SK-N-SH (cell line): Measurements from ENCODE around the gene PRDX6. TPM values are rescaled to one million over a fixed set of nuclear protein-coding genes. Genes with fewer than 3 reads are reported as not detected.

ENCODE experiments used
- CTCF ChIA-PET: fragments of 300-600, 350-600 bp; formaldehyde crosslinking; extraction: SDS; loops from one replicate; lab custom pipeline; 2021; lab: Yijun Ruan, JAX
- POLR2A ChIA-PET: fragments of 350-600 bp; sonication (Branson Sonifier 250); formaldehyde crosslinking; extraction: SDS; loops from one replicate; lab custom pipeline; 2020; ENCODE audit warnings: antibody characterized with exemption, inconsistent platforms; lab: Yijun Ruan, JAX
- DNase-seq: peaks from one replicate; pipeline ENCODE4 v3.0.0; 2012
- H2AFZ ChIP-seq: fragments of 200-600 bp; sonication (generic); 2 replicates; pipeline ENCODE4 v1.8.1; 2016; ENCODE audit warnings: antibody characterized with exemption, mild to moderate bottlenecking, low read depth
- H3F3A ChIP-seq: fragments of 200-600 bp; sonication (generic); replicated peaks from 2 replicates; pipeline ENCODE3; 2016; ENCODE audit warnings: antibody characterized with exemption, mild to moderate bottlenecking; ENCODE audit not compliant: insufficient read depth
- H3K27ac ChIP-seq, 2 experiments: fragments of 200-500 bp in 1 of 2; fragments of 200-600 bp in 1 of 2; sonication (Bioruptor generic) in 1 of 2; sonication (generic), shearing (Covaris generic) in 1 of 2; 2 replicates each; pipeline versions ENCODE4 v1.5.1 to v1.6.1; 2014 to 2016; ENCODE audit warnings: low read depth in 2 of 2, inconsistent platforms in 1 of 2, low read length in 1 of 2, mild to moderate bottlenecking in 1 of 2, mixed read lengths in 1 of 2
- H3K27me3 ChIP-seq: fragments of 200-600 bp; sonication (generic), shearing (Covaris generic); 2 replicates; pipeline ENCODE4 v1.6.1; 2016; ENCODE audit warnings: mixed run types; ENCODE audit not compliant: insufficient read depth
- H3K36me3 ChIP-seq, 2 experiments: fragments of 200-500 bp in 1 of 2; fragments of 200-600 bp in 1 of 2; sonication (Bioruptor generic) in 1 of 2; sonication (generic) in 1 of 2; replicated peaks in 1 of 2; 2 replicates each; pipeline versions ENCODE3 to v1.5.1; 2014 to 2016; ENCODE audit warnings: low read length in 1 of 2, mild to moderate bottlenecking in 1 of 2; ENCODE audit not compliant: insufficient read depth in 2 of 2, control insufficient read depth in 1 of 2
- H3K4me1 ChIP-seq, 2 experiments: fragments of 200-500 bp in 1 of 2; fragments of 200-600 bp in 1 of 2; sonication (Bioruptor generic) in 1 of 2; sonication (generic), shearing (Covaris generic) in 1 of 2; 2 replicates each; pipeline versions ENCODE4 v1.5.1 to v1.6.1; 2014 to 2016; ENCODE audit warnings: low read depth in 1 of 2, low read length in 1 of 2, mixed run types in 1 of 2; ENCODE audit not compliant: insufficient read depth in 2 of 2, control insufficient read depth in 1 of 2
- H3K4me2 ChIP-seq: fragments of 200-600 bp; sonication (generic), shearing (Covaris generic); 2 replicates; pipeline ENCODE4 v1.6.1; 2017; ENCODE audit warnings: mixed run types
- H3K4me3 ChIP-seq, 2 experiments: fragments of 200-500 bp in 1 of 2; fragments of 200-600 bp in 1 of 2; sonication (Bioruptor generic) in 1 of 2; sonication (generic), shearing (Covaris generic) in 1 of 2; 2 replicates each; pipeline versions ENCODE4 v1.5.1 to v1.8.1; 2014 to 2016; ENCODE audit warnings: low read depth in 2 of 2, inconsistent platforms in 1 of 2, low read length in 1 of 2, mild to moderate bottlenecking in 1 of 2, mixed read lengths in 1 of 2, moderate library complexity in 1 of 2
- H3K79me2 ChIP-seq: fragments of 200-600 bp; sonication (generic); 2 replicates; pipeline ENCODE4 v1.8.1; 2017; ENCODE audit warnings: mild to moderate bottlenecking; ENCODE audit not compliant: insufficient read depth
- H3K9ac ChIP-seq: fragments of 200-600 bp; sonication (generic); 2 replicates; pipeline ENCODE4 v1.6.1; 2017; ENCODE audit warnings: mixed run types
- H3K9me2 ChIP-seq: fragments of 200-600 bp; sonication (generic); 2 replicates; pipeline ENCODE4 v1.6.1; 2017; ENCODE audit warnings: mixed run types
- H3K9me3 ChIP-seq: fragments of 200-600 bp; sonication (generic); 2 replicates; pipeline ENCODE4 v1.6.1; 2017; ENCODE audit warnings: mixed run types, mild to moderate bottlenecking, moderate library complexity
- H4K20me1 ChIP-seq: fragments of 200-600 bp; sonication (generic); 2 replicates; pipeline ENCODE4 v1.6.1; 2017; ENCODE audit warnings: mild to moderate bottlenecking, mixed run types; ENCODE audit not compliant: insufficient read depth
- CHD2 ChIP-seq: fragments of 150-350 bp; IDR thresholded peaks from 2 replicates; pipeline ENCODE4 v1.6.1; 2018; ENCODE audit warnings: low read length; ENCODE audit not compliant: partially characterized antibody
- CTCF ChIP-seq: fragments of 200-600 bp; sonication (generic); IDR thresholded peaks from 2 replicates; pipeline ENCODE4 v1.6.1; 2017; ENCODE audit warnings: antibody characterized with exemption, mild to moderate bottlenecking, moderate library complexity
- FOSL2 ChIP-seq: IDR thresholded peaks from 2 replicates; pipeline ENCODE4 v1.4.0; 2012; ENCODE audit warnings: low read depth, mild to moderate bottlenecking, moderate library complexity, borderline replicate concordance
- NRF1 ChIP-seq: IDR thresholded peaks from 2 replicates; pipeline ENCODE4 v1.6.1; 2012; ENCODE audit warnings: low read depth, mild to moderate bottlenecking, low read length
- RAD21 ChIP-seq: IDR thresholded peaks from 2 replicates; pipeline ENCODE4 v1.6.1; 2012; ENCODE audit warnings: mild to moderate bottlenecking, low read length
- RCOR1 ChIP-seq: fragments of 150-350 bp; IDR thresholded peaks from 2 replicates; pipeline ENCODE4 v1.6.1; 2017; ENCODE audit warnings: antibody characterized with exemption, low read length
- RFX5 ChIP-seq: IDR thresholded peaks from 2 replicates; pipeline ENCODE4 v1.6.1; 2012; ENCODE audit warnings: mild to moderate bottlenecking, improper control_type of control experiment, low read length
- RXRA ChIP-seq: IDR thresholded peaks from 2 replicates; pipeline ENCODE4 v1.4.0; 2012; ENCODE audit warnings: low read depth, mild to moderate bottlenecking, borderline replicate concordance
- SMC3 ChIP-seq: IDR thresholded peaks from 2 replicates; pipeline ENCODE4 v1.6.1; 2012; ENCODE audit warnings: low read depth, low read length, improper control_type of control experiment
- TAF1 ChIP-seq: IDR thresholded peaks from 2 replicates; pipeline ENCODE4 v1.6.1; 2012; ENCODE audit warnings: low read depth, mild to moderate bottlenecking, low read length, moderate library complexity, borderline replicate concordance
- TEAD4 ChIP-seq: IDR thresholded peaks from 2 replicates; pipeline ENCODE4 v1.4.0; 2012; ENCODE audit warnings: mild to moderate bottlenecking, borderline replicate concordance; ENCODE audit not compliant: insufficient read depth
- USF1 ChIP-seq: IDR thresholded peaks from 2 replicates; pipeline ENCODE4 v1.4.0; 2012; ENCODE audit warnings: low read depth, borderline replicate concordance
- YY1 ChIP-seq: IDR thresholded peaks from 2 replicates; pipeline ENCODE4 v1.4.0; 2012; ENCODE audit warnings: low read depth, mild to moderate bottlenecking
- WGBS: methylation state at CpG from one replicate; pipeline ENCODE4 v1.1.6; 2017; ENCODE audit warnings: low lambda C conversion rate; 5-methylcytosine and 5-hydroxymethylcytosine counted together
- polyA plus RNA-seq, 3 experiments: library from polyadenylated mRNA; depleted of rRNA; stranded (reverse); fragments of >200 nt; gene quantifications; 2 replicates each; pipeline ENCODE4 v1.2.3, GENCODE V29; 2012
- TF ChIP-seq, protein P1 (sequence below): IDR thresholded peaks from 2 replicates; pipeline ENCODE4 v1.6.1; 2012; ENCODE audit warnings: mild to moderate bottlenecking, low read depth, low read length, moderate library complexity

PRDX6 gene
- polyA plus RNA-seq, 1 of the 3 experiments (the other 2 are of a cell fraction): 224 TPM

- Histone ChIP-seq H3F3A (peaks cover 3% of the 10 kb centered on the region), H3K4me3 (no peak overlapping the region), H3K36me3 (peaks cover 0 to 22% of the 10 kb centered on the region in 2 experiments), H3K9ac (0 out of 2 replicates have a peak overlapping the region, but pooled peaks have one; percentile 0), H3K27me3 (no peaks in the 10 kb centered on the region), H3K4me2 (no peak overlapping the region), H3K79me2 (no peaks in the 10 kb centered on the region), H3K27ac (peak overlapping the region; percentile 48 to 72; a peak in 3 of 4 replicates), H3K9me3 (no peaks in the 10 kb centered on the region), H3K9me2 (no peaks in the 10 kb centered on the region), H4K20me1 (no peaks in the 10 kb centered on the region), H2AFZ (peak overlapping the region; percentile 59; the same call in 1 of the 2 replicates), H3K4me1 (no peaks in the 10 kb centered on the region)
- TF ChIP-seq NRF1 (no peak), RAD21 (no peak), YY1 (peak; percentile 44; the same call in 1 of the 2 replicates), TEAD4 (no peak), TAF1 (peak; percentile 32; the same call in 1 of the 2 replicates), FOSL2 (peak; percentile 17; the same call in 1 of the 2 replicates)
- ChIA-PET CTCF (interaction anchor here (1.2 kb wide), 1 partner anchor 34 kb away, joined by 4 read pairs; no protein-coding TSS in a partner anchor), POLR2A (no interaction called here)
- no peak for DNase-seq
Observed at GRCh38 chr1:173453982-173454381, 23.2 kb upstream of the PRDX6 start.

DNA sequence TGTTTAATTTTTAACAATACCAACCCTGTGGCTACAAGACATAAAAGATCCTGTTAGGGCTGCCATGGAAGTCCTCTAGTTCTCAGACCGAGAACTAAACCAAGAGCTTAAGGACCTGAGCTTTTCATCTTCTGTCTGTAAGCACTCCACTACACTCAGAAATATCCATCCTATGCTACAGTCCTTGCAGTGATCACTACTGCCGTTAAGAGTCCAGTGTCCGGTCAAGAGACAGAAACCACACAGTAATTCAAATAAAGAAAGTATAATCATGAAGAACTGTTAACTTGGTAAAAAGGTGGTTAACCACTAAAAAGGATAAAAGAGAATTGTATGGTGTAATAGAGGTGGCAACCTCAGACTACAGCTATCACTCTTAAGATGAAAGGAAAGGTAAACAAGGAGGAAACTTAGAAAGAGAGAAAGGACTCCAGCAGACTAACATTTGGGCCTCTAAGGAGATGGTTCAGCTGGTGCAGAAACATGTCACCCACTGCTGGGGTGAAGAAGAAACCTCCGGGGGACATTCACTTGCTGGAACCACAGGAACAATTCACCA, 22.1 kb upstream of the PRDX6 start:
- Histone ChIP-seq H3K27ac (no peak overlapping the region), H3K9me2 (no peaks in the 10 kb centered on the region), H3K4me2 (no peak overlapping the region), H3K36me3 (peaks cover 2 to 21% of the 10 kb centered on the region in 2 experiments), H3K27me3 (no peaks in the 10 kb centered on the region), H3K9me3 (no peaks in the 10 kb centered on the region), H3K4me3 (no peak overlapping the region), H3F3A (peaks cover 3% of the 10 kb centered on the region), H3K9ac (no peak overlapping the region), H4K20me1 (no peaks in the 10 kb centered on the region), H3K4me1 (no peaks in the 10 kb centered on the region), H3K79me2 (no peaks in the 10 kb centered on the region), H2AFZ (no peak overlapping the region)
- POLR2A ChIA-PET: no interaction called here
- CTCF ChIA-PET: interaction anchor here (0.6 kb wide), 1 partner anchor 93 kb away, joined by 3 read pairs; no protein-coding TSS in a partner anchor
- WGBS: 95% methylated on average over 4 of the region's 4 CpGs
- DNase-seq: no peak
- no peak for TF ChIP-seq RCOR1

DNA sequence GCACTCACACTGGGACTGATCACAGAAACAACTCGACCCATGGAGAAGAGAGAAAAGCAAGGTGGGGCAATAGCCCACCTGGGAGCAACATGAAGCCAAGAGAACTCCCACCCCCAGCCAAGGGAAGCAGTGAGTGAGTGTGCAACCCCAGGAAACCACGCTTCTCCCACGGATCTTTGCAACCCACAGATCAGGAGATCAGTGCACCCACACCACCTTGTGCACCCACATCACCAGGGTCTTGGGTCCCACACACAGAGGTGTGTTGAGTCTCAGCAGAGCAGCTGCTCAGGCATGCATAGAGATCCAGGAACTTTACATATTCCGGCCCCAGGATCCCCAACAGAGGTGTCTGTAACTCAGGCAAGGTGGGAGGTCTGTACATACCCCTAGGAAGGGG, 17.2 kb upstream of the PRDX6 start:
- CTCF ChIA-PET: interaction anchor here (3.1 kb wide), 1 partner anchor 29 kb away, joined by 10 read pairs; no protein-coding TSS in a partner anchor
- Histone ChIP-seq H3K4me3 (no peak overlapping the region), H3K9me3 (no peaks in the 10 kb centered on the region; the same call in 1 of the 2 replicates), H3K27ac (no peak overlapping the region), H2AFZ (no peak overlapping the region), H3K36me3 (peaks cover 16 to 20% of the 10 kb centered on the region in 2 experiments), H4K20me1 (no peaks in the 10 kb centered on the region), H3K27me3 (no peaks in the 10 kb centered on the region), H3K4me1 (no peaks in the 10 kb centered on the region), H3K4me2 (no peak overlapping the region), H3F3A (no peaks in the 10 kb centered on the region), H3K79me2 (peaks cover 4% of the 10 kb centered on the region; the same call in 1 of the 2 replicates), H3K9ac (no peak overlapping the region), H3K9me2 (no peaks in the 10 kb centered on the region)
- no peak for DNase-seq
- 100% methylated on average over 1 of the region's 4 CpGs for WGBS
- POLR2A ChIA-PET: no interaction called here
- TF ChIP-seq USF1 (no peak), RFX5 (no peak), CHD2 (no peak), RXRA (no peak), CTCF (no peak), YY1 (no peak), TEAD4 (no peak), SMC3 (no peak)
- TF ChIP-seq, protein P1, sequence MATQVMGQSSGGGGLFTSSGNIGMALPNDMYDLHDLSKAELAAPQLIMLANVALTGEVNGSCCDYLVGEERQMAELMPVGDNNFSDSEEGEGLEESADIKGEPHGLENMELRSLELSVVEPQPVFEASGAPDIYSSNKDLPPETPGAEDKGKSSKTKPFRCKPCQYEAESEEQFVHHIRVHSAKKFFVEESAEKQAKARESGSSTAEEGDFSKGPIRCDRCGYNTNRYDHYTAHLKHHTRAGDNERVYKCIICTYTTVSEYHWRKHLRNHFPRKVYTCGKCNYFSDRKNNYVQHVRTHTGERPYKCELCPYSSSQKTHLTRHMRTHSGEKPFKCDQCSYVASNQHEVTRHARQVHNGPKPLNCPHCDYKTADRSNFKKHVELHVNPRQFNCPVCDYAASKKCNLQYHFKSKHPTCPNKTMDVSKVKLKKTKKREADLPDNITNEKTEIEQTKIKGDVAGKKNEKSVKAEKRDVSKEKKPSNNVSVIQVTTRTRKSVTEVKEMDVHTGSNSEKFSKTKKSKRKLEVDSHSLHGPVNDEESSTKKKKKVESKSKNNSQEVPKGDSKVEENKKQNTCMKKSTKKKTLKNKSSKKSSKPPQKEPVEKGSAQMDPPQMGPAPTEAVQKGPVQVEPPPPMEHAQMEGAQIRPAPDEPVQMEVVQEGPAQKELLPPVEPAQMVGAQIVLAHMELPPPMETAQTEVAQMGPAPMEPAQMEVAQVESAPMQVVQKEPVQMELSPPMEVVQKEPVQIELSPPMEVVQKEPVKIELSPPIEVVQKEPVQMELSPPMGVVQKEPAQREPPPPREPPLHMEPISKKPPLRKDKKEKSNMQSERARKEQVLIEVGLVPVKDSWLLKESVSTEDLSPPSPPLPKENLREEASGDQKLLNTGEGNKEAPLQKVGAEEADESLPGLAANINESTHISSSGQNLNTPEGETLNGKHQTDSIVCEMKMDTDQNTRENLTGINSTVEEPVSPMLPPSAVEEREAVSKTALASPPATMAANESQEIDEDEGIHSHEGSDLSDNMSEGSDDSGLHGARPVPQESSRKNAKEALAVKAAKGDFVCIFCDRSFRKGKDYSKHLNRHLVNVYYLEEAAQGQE: no peak
